ENCODE data around the gene NCOA3. TPM values are rescaled to one million over a fixed set of nuclear protein-coding genes. Genes with fewer than 3 reads are reported as not detected.

NCOA3 gene
- total and polyA plus RNA-seq, 2 of the 8 experiments (the other 6 are each of a cell fraction or from before 2014, with no cell fraction given) = 7.9 to 24.7 TPM

DNA sequence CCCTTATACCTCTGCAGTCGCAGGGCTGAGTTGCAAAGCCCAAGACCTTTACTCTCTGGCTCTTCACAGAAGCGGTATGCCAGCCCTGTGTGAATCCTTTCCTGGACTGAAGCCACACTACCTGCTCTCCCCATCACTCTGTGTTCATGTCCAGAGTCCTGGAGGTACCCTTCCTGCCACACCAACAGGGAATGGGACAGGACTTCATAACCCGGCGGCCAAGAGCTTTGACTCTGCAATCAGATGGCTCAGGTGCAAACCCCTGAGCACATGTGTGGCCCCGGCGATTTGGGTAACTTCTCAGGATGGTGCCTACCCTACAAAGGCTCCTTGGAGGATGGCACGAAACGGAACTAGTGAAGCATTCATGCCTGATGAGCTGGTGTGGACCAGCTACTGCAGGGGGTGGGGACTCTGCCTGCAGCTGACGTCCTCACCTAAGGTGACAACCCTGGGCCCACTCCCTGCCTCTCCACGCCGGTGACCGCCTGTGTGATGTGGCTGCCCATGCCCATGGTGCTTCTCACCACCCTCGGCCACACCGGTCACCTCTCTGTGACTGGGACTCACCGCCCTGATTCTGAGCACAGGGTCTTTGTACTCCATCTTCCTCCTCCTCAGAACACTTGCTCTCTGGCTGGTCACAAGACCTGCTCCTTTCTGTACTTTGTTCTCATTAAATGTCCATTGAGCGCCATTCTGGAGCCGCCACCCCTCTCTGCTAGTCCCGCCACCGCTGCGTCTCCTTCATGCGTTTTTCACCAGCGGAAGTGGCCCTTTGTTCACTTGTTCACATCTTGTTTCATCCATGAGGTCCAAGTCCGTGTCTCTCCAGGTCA, 166.8 kb downstream of the NCOA3 start:
- Histone ChIP-seq H3K79me1 (ENCODE audit: low read depth, low read length) (no peaks in the 10 kb centered on the region), H3K79me2 (ENCODE audit: control insufficient read depth in 1 of 2, insufficient read depth in 2 of 2, low read length in 2 of 2) (no peaks in the 10 kb centered on the region), H4K5ac (ENCODE audit: insufficient read length, low read depth, low read length) (no peak overlapping the region), H2BK120ac (replicated peaks; ENCODE audit: low read depth, low read length) (no peak overlapping the region), H4K8ac (ENCODE audit: extremely low read depth, insufficient read depth, low read length) (no peak overlapping the region), H3K36me3 (ENCODE audit: control insufficient read depth in 2 of 4, insufficient read depth in 4 of 4, low read length in 3 of 4) (no peaks in the 10 kb centered on the region), H3K4me2 (ENCODE audit: insufficient read depth in 1 of 2, low read depth in 2 of 2, low read length in 2 of 2) (no peak overlapping the region), H3K4me1 (replicated peaks in 1 of 4; ENCODE audit: control insufficient read depth in 3 of 4, insufficient read depth in 4 of 4, low read length in 3 of 4) (peaks cover 0 to 4% (median 1%) of the 10 kb centered on the region in 4 experiments; a peak in 4 of 7 replicates), H2AFZ (ENCODE audit: low read length) (no peak overlapping the region), H3K18ac (ENCODE audit: extremely low read depth, low read length) (no peak overlapping the region), H3K23ac (ENCODE audit: insufficient read length) (no peak overlapping the region), H3K4ac (replicated peaks; ENCODE audit: insufficient read length, low read depth, low read length) (no peak overlapping the region), H2BK5ac (ENCODE audit: low read depth, low read length) (no peak overlapping the region), H3K56ac (replicated peaks; ENCODE audit: insufficient read length, low read depth, low read length) (no peak overlapping the region), H3K14ac (ENCODE audit: insufficient read length) (no peak overlapping the region), H3K9me3 (ENCODE audit: insufficient read depth in 2 of 2, low read depth in 1 of 2, low read length in 1 of 2) (no peaks in the 10 kb centered on the region), H3K27me3 (replicated peaks in 1 of 4; ENCODE audit: control insufficient read depth in 3 of 4, extremely low read depth in 1 of 4, insufficient read depth in 3 of 4, low read length in 3 of 4) (no peaks in the 10 kb centered on the region), H4K20me1 (replicated peaks in 1 of 2; ENCODE audit: control insufficient read depth in 1 of 2, insufficient read depth in 2 of 2, low read length in 2 of 2) (no peaks in the 10 kb centered on the region), H3K23me2 (ENCODE audit: low read depth, low read length) (no peaks in the 10 kb centered on the region; the same call in 1 of the 2 replicates), H2AK5ac (ENCODE audit: low read depth, low read length) (no peak overlapping the region), H2BK15ac (ENCODE audit: low read length) (no peak overlapping the region), H3K27ac (ENCODE audit: low read depth, low read length) (no peak overlapping the region), H3K4me3 (ENCODE audit: extremely low read depth in 1 of 4, insufficient read depth in 2 of 4, low read depth in 3 of 4, low read length in 4 of 4) (no peak overlapping the region), H4K91ac (replicated peaks; ENCODE audit: insufficient read length, low read length) (no peak overlapping the region), H2BK12ac (ENCODE audit: low read depth, low read length) (no peak overlapping the region), H2BK20ac (ENCODE audit: low read length) (no peak overlapping the region), H3K9ac (replicated peaks in 1 of 4; ENCODE audit: extremely low read depth in 1 of 4, low read depth in 3 of 4, low read length in 3 of 4) (no peak overlapping the region)
- ChIA-PET CTCF (ENCODE audit: partially characterized antibody) (interaction anchor here (1.2 to 1.7 kb wide), 2 partner anchors 10 to 118 kb away, joined by 3 to 4 read pairs; no protein-coding TSS in a partner anchor), POLR2A (ENCODE audit: partially characterized antibody) (interaction anchor here (1.2 kb wide), 1 partner anchor 20 kb away, joined by 3 read pairs; no protein-coding TSS in a partner anchor)
- 89% methylated on average over 23 of the region's 23 CpGs; no CpG with 5 or more reads in 1 of the 2 experiments for WGBS, 2 experiments (ENCODE audit: extremely low coverage in 1 of 2, insufficient coverage in 1 of 2, insufficient read length in 1 of 2, insufficient replicate concordance in 2 of 2, low coverage in 1 of 2, low lambda C conversion rate in 2 of 2, missing lambda C conversion rate in 1 of 2)
- DNase-seq (ENCODE audit: low read depth in 1 of 2, low spot score in 2 of 2) (no peak), FAIRE-seq (no peak)
- TF ChIP-seq PHF8 (conservative IDR thresholded peaks at IDR 0.05; ENCODE audit: low read depth, low read length) (no peak), POLR2A (IDR thresholded peaks at IDR 0.05; ENCODE audit: control extremely low read depth in 1 of 2, low read depth in 2 of 2, low read length in 2 of 2) (peak in 1 of 2 experiments; percentile 7; a peak in 1 of 3 replicates)
